Measurements from ENCODE around the gene LSM14A.
"Not testable (repeated sequence)": the region's sequence is repeated elsewhere in the genome, so short reads cannot be mapped to it uniquely, and the experiment has no call there.

Gene LSM14A

GRCh38 chr19:34171877-34172660 lies at the start of gene LSM14A:
TSS of gene LSM14A (plus strand) at chr19:34172504. CDS start at chr19:34172643, 139 bp downstream.
- peak; percentile 86 for DNase-seq

DNA sequence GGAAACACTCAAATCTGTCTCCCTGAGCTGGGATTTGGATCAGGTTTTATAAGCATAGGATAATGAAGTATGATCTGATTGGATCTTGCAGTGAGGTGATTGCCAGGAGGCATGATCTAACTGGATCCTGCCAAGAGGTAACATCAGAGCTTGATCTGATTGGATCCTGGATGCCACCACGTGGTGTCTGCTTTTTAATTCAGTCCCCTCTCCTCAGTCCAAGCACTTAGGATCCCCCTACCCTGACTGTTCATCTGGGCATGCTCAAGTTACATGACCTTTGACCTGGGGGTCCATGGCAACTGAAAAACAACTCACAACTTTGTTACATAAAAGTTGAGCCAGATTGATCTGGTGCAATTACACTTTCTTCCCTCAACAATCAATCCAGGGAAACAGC lies 47.5 kb upstream of the LSM14A start:
- no peak for DNase-seq

- DNase-seq = no peak
These were observed 45.3 kb upstream of the LSM14A start for GRCh38 chr19:34126966-34127365.

- DNase-seq = no peak
These were observed 44.6 kb upstream of the LSM14A start for GRCh38 chr19:34127684-34128189.

GRCh38 chr19:34128558-34129250 lies 43.6 kb upstream of the LSM14A start:
- DNase-seq = no peak

DNA sequence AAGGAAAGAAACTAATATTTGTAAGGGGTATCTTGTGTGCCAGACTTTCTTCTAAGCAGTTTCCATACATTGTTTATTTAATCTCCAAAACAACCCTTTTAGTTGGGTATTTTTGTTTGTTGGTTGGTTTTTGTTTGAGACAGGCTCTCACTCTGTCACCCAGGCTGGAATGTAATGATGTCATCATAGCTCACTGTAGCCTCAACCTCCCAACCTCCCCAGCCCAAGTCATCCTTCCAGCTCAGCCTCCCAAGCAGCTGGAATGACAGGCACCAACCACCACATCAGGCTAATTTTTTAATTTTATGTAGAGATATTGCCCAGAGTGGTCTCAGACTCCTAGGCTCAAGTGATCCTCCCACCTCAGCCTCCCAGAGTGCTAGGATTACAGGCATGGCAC lies 41.2 kb upstream of the LSM14A start:
- no peak for DNase-seq

GRCh38 chr19:34132145-34132544 lies 40.2 kb upstream of the LSM14A start:
- not testable (repeated sequence) for DNase-seq

- not testable (repeated sequence) for DNase-seq
These were observed 39.6 kb upstream of the LSM14A start for GRCh38 chr19:34132706-34133105.

- peak; percentile 90 for DNase-seq
These were observed 37.9 kb upstream of the LSM14A start for GRCh38 chr19:34134190-34135053.

- DNase-seq = no peak
These were observed 37.1 kb upstream of the LSM14A start for GRCh38 chr19:34135054-34135800.

- no peak for DNase-seq
These were observed 36.3 kb upstream of the LSM14A start for GRCh38 chr19:34135821-34136611.

GRCh38 chr19:34141025-34141424 lies 31.3 kb upstream of the LSM14A start:
- no peak for DNase-seq

DNA sequence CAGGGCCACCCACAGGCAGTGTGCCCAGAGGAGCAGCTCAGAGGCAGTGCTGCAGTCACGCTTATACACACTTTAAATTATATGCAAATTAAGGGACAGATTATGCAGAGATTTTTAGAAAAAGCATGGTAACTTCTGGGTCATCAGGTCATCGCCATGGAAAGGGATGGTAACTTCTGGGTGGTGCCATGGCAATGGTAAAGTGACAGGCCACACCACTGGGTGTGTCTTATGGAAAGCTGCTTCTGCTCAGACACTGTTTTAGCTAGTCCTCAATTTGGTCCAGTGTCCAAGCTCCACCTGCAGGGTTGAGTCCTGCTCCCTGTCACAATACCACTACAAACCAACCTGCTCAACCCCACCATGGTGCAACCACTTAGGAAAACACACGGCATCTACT lies 29.9 kb upstream of the LSM14A start:
- DNase-seq = no peak

DNA sequence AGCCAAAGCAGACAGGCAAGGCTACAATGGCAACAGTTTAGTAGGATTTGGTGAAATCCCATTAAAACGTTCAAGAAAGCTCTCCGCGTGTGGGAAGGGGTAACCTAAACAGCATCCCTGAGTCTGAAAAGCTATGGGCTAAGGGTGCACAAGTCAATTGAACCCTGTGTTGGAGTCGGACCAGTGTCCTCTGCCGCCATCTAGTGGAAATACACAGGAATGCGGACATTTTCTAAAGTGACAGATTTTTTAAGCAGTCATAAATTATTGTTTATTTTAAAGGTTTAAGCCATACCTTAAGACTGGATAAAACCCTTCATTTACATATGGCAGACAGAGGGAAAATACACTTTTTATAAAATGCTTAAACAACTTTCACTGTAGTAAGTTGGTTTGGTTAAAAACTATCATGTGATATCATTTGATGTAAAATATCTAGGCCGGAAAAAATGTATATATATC lies 26.5 kb upstream of the LSM14A start:
- DNase-seq = peak; percentile 71

GRCh38 chr19:34148658-34149185 lies 23.6 kb upstream of the LSM14A start:
- DNase-seq = no peak

DNA sequence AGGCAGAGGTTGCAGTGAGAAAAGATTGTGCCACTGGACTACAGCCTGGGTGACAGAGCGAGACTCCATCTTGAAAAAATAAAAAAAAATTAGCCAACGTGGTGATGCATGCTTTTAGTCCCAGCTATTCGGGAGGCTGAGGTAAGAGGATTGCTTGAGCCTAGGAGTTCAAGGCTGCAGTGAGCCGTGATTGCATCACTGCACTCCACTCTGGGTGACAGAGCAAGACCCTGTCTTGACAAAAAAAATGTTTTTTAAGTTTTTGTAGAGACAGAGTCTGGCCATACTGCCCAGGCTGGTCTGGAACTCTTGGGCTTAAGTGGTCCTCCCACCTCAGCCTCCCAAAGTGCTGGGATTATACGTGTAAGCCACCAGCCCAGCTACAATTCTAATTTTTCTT lies 22.4 kb upstream of the LSM14A start:
- no peak for DNase-seq

DNA sequence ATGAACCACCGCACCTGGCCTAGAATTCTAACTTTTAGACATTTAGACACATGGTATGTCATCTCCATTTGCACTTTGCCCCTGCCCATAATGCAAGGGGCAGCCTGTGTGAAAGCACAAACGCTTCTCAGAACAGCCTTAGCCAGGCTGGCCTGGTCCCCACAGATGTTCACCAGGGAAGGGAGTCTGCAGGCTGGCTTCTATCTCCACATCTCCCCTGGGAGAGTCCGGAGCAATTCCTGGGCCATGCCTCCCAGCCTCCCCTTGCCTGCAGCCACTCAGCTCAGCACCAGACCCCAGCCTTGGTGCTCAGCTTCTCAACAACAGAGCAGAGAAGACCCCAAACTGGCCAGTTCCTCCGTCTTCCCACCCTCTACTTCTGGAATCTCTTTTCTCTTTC lies 21.7 kb upstream of the LSM14A start:
- DNase-seq = no peak

- no peak for DNase-seq
These were observed 20.9 kb upstream of the LSM14A start for GRCh38 chr19:34151439-34151838.

GRCh38 chr19:34154401-34154800 lies 17.9 kb upstream of the LSM14A start:
- DNase-seq = no peak

DNA sequence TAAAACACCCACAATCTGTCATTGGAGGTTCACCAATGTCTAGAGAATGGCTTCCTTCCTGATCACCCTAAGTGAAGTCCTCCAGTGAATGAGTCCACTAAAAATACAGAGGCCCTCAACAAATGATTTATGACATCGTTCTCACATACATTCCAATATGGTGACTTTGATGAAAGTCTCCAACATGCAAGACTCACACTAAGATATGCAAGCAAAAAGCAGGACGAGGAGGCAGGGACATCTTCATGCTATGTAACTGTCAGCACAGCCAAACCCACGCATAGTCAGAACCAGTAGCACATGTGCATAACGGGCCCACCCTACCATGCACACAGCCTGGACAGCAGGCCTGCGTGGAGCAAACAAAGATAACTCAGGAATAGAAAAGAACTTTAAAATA lies 16.6 kb upstream of the LSM14A start:
- no peak for DNase-seq

GRCh38 chr19:34158966-34159365 lies 13.3 kb upstream of the LSM14A start:
- DNase-seq = not testable (repeated sequence)
